Activated CD4-positive, CD25-positive, alpha-beta regulatory T cell treated with anti-CD3 and anti-CD28 coated beads, Interleukin-2, amount 50 U/mL, for 16 hours (primary cell): ENCODE measurements around the gene PSMD6.
A peak's percentile ranks its signal among the peaks of the same experiment; 100 is the strongest.

Experiments used
- DNase-seq: peaks from one replicate; pipeline ENCODE4 v3.0.0-alpha.2; 2020; ENCODE audit warnings: low read depth, low spot score

The PSMD6 gene

GRCh38 chr3:64023187-64023860 lies at the start of gene PSMD6:
Gene PSMD6, minus strand, starts transcription at chr3:64023494. Its CDS starts 75 bp downstream, at chr3:64023419.
- peak; percentile 84 for DNase-seq

GRCh38 chr3:64072126-64072525 lies 48.8 kb upstream of the PSMD6 start:
- no peak for DNase-seq

- DNase-seq: no peak
Observed at GRCh38 chr3:64070704-64071103, 47.4 kb upstream of the PSMD6 start.

DNA sequence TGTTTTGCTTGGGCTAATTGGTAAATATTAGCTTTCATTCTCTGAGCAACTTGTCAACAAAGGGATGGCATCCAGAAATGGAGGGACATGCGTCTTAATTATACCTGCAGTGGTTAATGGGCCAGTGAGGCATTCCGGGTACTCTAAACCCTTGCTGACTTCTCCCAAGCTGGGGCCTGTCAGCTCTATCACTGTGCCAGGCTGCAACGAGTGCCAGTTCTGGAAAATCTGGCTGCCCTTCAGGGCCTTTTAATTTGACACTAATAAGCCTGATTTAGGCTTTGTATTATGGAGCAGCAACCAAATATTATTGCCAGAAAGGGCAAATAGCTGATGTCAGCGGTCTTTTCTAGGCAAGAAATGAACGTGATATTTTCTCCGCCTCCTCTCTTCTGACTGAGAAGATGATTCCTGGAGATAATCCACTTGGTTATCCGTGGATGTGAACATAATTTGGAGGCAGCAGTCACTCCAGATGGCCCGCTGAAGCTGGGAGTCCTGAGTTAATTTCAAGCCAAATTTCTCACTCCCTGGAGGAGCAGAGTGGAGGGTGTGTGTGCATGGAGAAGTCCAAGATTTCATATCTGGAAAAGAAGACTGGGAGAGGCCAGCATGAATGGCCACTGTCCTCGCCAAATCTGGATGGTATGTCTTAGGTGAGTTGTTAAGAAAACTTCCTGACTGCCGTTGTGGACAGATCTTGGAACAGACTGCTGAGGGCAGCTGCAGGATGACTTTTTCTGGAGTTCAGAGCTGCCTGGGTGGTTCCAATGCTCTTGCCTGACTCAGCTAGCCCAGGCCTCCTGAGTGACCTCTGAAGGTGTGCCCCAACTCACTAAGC lies 44.4 kb upstream of the PSMD6 start:
- DNase-seq: no peak

DNA sequence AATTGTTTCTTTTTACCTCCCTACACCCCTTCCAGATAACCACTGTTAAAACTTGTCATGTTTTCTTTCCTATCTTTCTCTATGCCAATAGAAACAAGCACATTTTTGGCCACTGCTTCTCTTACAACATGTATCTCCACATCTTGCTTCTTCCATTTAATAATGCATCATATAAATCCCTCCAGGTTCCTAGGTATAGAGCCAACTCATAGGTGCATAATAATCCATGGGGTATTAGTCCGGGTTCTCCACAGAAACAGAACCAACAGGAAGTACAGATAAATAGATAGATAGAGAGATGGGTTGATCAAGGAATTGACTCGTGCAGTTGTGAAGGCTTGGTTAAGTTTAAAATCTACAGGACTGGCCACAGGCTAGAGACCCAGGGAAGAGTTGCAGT lies 41.5 kb upstream of the PSMD6 start:
- DNase-seq: no peak

DNA sequence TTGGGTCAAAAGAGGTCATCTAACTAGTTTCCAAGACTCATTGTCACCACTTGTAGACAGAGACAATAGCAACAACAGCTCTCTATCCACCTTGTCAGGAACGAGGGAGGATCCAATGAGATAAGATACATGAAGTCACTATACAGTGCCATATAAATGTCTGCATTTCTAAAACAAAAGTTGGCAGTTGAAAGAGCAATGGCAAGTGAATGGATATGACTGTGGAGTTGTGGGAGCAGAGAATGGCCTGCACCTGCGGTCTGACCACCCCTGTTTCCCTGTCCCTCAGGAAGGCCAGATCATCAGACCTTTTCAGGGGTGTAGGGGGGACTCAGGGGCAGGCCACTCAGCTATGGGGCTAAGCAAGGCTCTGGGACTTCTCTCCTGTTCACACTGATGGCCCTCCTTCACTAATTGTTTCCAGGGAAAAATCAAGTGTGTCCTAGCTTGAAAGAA lies 40.7 kb upstream of the PSMD6 start:
- DNase-seq: no peak

GRCh38 chr3:64063207-64063982 lies 40.1 kb upstream of the PSMD6 start:
- DNase-seq: no peak

DNA sequence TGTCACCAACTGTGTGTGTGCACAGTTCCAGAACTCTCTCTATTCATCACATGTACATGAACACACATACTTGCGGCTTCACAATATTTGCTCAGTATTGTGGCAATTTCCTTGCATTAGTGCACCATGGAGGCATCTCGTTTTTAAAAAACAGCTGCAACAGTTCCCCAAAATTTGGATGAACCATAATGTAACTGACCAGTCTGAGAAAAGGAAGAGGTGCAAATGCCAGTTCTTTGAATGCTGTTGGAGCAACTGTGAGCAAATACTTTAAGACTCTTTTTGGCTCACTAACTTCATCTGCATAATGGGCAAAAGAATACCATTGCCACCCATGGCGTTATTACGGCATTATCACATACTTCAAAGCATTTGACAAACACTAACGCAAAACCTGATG lies 38.3 kb upstream of the PSMD6 start:
- no peak for DNase-seq

- no peak for DNase-seq
Observed at GRCh38 chr3:64059484-64060175, 36.3 kb upstream of the PSMD6 start.

GRCh38 chr3:64058566-64058965 lies 35.3 kb upstream of the PSMD6 start:
- DNase-seq: no peak

DNA sequence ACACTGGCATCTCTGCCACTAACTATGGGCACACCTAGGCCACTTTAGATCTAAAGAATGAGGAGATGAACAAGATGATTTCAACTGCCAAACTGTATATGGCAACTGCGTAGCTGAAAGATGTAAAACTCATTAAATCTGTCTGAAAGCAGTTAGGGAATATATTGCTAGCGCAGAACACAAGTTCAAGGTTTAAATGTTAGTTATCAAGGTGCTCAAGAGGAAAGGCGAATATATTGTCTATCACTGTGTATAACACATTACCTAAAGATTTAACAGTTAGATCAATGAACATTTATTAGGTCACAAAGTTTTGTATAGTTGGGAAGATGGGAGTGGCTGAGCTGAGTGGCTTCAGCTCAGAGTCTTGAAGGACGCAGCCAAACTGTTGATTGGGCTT lies 33.9 kb upstream of the PSMD6 start:
- DNase-seq: no peak

DNA sequence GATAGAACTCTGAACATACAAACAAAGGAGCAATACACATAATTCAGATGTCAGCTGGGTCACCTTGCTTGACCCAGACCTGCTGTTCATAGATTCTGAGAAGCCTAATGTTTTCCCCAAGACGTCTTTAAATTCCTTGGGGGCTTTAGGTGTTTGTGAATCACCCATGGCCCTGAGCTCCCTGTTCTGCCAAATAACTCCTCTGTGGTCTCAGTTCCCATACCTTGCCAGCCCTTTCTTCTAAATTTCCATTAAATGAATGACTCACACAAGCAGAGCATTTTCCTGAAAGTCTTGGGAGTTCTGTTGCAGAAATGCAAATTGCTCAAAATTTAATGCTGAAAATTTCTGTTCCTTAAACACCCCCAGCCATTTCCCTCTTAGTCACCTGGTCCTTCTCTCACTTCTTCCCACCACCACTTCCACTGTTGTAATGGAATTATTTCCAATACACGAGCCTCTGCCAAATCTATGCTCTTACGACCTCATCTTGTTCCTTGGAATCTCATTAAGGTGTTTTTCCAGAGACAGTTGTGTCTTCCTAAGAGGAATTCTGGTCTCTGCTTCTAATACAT lies 33.4 kb upstream of the PSMD6 start:
- no peak for DNase-seq

DNA sequence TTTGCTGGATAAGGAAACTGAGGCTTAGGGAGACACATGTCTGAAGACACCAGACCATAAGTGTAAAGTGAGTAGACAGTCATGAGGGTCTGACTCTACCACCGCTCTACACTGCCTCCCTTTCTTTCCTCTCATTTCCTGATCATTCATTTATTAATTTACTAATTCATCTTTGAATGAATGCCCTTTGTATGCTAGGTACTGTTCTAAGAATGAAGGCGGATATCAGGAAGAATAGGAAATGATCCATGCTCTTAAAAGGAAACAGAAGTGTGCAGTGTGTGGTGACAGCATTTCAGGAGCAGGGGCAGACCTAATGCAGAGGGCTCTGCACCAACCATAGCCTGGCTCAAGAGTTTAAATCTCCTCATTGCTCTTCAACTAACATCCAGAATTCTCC lies 31.8 kb upstream of the PSMD6 start:
- no peak for DNase-seq

GRCh38 chr3:64054488-64054887 lies 31.2 kb upstream of the PSMD6 start:
- DNase-seq: no peak

DNA sequence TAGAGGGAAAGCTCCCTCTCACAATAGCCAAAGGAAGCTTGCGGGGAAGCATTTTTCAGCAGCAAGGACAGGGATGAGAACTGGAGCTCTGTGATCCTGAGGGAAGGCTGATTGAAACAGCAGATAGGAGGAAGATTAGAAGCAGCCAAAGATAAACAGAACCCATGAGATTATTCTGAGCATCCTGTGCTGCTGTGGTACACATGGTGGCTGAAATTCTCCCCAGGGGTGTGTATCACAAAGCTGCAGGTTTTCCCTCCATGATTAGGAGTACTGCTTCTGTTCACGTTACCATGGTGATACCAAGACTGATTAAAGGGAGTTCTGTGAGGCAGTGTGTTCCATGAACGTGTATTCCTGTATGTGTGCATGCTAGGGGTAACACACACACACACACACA lies 30.3 kb upstream of the PSMD6 start:
- no peak for DNase-seq

GRCh38 chr3:64053117-64053516 lies 29.8 kb upstream of the PSMD6 start:
- no peak for DNase-seq

DNA sequence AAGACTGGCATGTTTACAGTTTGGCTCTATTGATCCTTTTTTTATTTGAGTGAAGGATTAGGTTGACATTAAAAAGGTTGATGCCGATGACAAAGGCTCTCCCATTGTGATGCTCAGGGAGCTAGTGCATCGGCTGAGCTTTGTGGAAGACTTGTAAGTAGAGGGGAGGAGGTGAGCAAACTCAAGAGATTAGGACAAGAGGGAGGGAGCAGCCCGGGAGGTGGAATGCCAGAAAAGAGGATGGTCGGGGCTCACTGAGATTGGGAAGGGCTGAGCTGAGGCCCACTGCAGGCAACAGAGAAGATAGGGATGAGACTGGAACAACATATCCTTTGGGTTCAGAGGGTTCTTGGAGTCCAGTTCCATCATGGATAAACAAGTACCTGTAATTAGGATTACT lies 26.5 kb upstream of the PSMD6 start:
- DNase-seq: no peak

- no peak for DNase-seq
Observed at GRCh38 chr3:64049136-64049535, 25.8 kb upstream of the PSMD6 start.

- DNase-seq: no peak
Observed at GRCh38 chr3:64048631-64049061, 25.4 kb upstream of the PSMD6 start.

DNA sequence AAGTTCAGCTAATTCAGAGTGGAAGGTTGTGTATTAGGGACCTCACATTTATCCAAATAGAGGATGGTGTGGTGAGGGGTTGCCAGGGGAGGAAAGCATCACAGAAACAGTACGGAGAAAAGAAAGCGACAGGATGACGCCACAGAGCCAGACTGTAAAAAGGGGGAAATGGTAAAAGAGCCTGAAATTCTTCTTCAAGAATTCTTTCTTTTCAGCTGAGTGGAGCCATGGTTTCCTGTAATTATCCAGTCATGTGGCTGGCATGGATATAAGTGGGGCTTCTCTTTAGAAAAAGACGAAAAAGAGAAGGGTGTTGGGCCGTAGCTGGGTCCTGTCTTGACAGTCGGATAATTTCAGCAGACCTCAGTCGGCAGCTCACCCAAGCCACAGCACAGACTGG lies 24.5 kb upstream of the PSMD6 start:
- DNase-seq: no peak

GRCh38 chr3:64046996-64047594 lies 23.8 kb upstream of the PSMD6 start:
- no peak for DNase-seq
